ENCODE results near the gene ZNG1B.
A peak's percentile ranks its signal among the peaks of the same experiment; 100 is the strongest.
"Not testable (repeated sequence)": the region's sequence is repeated elsewhere in the genome, so short reads cannot be mapped to it uniquely, and the experiment has no call there.

ZNG1B gene

DNA sequence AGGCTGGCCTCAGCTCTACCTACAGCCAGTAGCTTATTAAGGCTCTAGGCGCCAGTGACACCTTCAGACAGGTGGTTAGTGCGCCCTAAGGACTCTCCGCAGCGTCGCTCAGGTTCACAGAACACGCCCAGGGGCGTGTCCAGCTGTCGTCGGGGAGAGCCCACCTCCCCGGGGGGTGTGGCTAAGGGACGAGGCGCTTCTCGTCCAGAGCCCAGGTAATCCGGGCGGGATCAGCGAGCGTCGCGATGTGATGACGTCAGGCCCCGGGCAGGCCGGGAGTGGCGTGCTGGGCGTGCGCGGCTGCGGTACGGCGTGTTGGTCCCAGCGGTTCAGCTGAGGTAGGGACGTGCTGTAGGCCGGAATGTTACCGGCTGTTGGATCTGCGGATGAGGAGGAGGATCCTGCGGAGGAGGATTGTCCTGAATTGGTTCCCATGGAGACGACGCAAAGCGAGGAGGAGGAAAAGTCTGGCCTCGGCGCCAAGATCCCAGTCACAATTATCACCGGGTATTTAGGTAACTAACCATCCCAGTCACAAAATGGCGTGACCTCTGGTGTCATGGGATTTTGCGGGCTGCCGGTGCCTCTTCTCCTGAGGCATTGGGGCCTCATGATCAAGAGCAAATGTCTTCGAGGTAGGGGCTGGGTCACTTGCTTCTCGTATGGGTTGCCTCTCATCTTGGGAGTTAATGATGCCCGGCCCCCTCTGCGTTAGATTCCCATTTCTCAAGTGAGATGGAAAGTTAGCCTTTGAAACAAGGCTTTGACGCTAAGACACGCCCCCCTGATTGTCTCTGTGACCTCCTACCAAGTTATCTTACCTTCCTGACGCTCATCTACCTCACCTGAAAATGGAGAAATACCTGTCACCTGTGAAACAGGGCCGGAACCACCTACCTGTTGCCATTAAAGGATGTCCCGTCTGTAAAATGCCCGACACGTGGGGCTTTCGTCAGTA, at the start of gene ZNG1B:
ZNG1B (plus strand) TSS at position 184 of the 958 bp plus-strand sequence; CDS start at position 362, 178 bp downstream.
- DNase-seq (ENCODE audit: low read depth), result not testable (repeated sequence)

DNA sequence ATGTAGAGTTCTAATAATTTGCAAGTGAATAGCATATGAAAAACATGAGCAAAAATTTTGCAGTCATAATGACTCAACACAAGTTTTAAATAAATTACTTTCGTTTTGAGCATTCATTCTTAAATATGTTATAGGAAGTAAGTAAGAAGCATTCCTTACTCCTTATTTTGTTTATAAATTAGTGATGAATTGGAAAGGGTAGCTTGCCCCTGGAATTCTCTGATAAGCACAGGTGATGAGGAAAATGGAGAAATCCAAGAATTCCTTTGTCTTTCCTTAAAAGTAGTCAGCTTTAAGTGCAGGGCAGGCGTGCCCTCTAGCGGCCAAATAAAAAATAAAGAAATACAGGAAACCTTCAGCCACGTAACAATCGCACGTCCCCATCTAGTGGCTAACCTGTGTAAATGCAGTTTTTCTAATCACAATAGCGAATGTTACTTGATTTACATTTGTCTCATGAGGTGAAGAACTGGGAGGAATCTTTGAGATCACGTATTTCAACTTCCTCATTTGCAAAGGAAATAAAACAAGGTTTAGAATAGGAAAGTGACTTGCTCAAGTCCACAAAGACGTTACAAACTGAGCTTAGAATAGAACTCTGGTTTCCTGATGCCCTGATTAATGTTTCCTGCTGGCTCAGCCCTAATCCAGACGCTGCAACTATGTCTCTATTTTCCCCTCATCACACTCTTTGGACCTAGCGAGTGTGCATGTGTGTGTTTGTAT, 47.2 kb upstream of the ZNG1B start:
- peak; percentile 28 for DNase-seq (ENCODE audit: low read depth)

DNA sequence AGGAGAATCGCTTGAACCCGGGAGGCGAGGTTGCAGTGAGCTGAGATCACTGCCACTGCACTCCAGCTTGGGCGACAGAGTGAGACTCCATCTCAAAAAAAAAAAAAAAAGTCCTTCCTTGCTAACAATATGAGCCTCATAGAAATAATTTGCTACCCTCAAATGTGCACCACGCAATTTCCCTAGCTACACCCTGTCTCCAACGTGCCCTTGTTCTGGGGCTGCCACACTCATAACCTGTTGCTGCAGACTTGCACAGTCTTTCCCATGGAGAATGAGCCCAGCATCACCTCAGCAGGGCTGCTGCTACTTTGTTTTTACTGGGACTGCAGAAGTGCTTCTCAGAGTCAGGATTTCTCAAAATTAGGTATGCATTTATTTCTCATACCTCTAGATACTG, 46.4 kb upstream of the ZNG1B start:
- DNase-seq (ENCODE audit: low read depth), result no peak

DNA sequence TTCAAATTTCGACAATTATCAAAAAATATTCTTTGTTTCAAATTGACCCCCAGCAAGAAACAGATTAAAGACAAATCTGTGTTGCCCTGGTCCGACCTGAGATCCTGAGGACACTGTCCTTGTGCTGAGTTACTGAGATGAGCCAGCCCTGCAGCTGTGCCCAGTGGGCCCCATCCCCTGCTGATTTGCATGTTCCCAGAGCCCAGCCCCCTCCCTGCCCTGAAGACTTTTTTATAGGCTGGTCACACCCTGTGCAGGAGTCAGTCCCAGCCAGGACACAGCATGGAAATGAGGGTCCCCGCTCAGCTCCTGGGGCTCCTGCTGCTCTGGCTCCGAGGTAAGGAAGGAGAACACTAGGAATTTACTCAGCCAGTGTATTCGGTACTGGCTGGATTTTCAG, 31.4 kb upstream of the ZNG1B start:
- DNase-seq (ENCODE audit: low read depth), result no peak

DNA sequence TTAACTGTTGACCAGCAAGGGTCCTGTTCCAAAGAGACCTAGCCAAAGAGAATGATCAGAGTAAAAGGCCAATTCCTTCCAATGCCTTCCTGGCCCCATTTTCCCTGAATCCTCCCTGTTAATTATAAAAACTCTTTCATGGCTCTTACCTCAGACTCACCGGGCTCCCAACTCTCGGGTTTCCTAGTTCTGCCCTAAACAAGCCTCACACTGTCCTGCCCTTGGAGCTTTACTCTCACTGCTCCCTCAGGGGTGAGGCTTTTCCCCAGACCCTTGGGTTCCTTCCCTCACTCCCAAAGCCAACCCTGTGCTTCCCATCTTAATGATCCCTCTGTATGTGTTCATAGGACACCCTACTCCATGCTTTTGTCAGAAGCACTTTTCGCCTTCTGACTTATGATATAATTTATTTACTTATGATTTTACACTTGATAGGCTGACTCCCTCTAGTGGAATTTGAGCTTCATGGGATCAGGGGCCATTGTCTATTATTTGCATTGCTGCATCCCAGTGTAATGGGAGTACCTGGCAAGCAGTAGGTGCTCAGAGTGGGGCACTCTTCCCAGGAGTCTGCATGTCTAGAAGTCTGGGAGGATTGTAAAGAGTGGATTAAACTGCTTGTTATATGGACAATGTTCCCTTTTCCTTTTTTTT, 29.9 kb upstream of the ZNG1B start:
- no peak for DNase-seq (ENCODE audit: low read depth)

DNA sequence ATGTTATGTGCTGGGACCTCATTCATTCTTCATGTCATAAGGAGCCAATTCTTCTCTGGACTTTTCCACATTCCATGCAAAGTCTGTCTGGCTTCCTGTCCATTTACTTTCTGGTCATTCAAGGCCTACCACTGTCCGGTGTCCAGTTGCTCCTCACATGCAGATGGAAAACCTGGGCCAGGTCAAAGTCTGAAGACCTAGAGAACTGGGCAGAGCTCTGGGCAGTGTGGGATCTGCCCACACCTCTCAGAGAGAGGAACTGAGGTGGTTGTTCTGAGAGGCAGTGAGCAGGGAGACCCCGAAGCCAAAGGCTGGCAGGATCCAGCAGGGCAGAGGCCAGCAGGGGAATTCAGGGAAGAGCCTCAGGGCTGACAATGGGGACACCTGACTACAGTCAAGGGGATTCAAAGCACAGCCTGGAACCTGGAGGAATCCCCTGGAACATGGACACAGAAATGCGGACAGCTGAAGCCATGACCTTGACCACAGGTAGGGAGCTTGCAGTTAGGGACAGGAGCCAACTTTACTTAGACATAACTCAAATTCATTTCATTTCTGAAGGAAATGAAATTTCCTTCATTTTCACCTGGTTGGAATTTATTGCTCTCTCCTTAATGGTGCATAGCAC, 25.7 kb upstream of the ZNG1B start:
- not testable (repeated sequence) for DNase-seq (ENCODE audit: low read depth)

DNA sequence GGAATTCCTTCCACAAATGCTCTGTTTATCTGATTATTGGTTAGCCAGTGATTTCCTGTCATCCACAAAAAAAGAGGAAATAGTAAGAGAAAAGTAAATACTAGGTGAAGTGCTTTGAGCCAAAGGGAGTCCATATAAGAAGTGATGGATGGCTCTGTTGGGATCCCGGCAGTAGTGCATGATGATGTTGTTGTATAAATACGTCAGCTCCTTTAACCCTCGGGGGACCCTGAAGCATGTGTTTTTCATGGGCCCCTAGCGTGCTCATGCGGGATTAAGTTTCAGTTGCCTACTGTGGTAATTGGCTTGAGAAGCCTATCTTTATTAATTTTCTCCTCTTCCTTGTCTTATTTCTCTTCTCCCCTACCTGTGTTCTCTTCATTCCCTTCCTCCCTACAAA, 24.7 kb upstream of the ZNG1B start:
- not testable (repeated sequence) for DNase-seq (ENCODE audit: low read depth)

DNA sequence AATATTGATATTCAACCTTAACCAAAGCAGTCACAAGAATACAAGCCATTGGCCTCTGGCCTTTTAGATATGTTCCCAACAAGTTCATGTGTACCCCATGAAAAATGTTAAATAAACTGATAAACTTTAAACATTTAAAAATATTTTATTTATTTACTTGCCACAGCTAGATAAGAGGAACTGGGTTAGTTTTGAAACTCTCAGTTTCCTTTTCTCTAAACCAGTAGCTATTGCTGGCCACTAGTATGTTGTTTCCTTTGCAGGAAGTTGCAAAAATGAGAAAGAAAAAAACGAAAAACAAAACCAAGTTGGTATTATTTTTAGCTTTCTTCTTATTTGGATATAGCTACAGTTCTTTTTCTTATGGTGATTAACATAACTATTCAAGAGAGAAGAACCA, 5.7 kb upstream of the ZNG1B start:
- DNase-seq (ENCODE audit: low read depth), result not testable (repeated sequence)

DNA sequence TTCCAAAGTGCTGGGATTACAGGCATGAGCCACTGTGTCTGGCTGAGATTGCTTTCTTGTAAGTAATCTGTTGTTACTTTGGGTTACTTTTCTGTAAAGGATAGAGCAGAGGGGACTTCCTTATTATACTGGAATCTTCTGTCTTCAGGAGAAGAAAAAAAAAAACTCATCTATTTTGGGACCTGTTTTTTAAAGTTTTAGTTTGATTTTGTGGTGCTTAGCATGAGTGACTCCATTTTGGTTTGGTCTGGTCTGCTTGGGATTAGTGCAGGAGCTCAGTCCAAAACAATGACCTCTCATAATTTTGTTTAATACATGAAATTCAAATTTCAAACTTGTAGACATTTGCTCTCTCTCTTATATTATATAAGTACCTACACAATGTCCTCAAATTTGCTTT, 4.0 kb upstream of the ZNG1B start:
- DNase-seq (ENCODE audit: low read depth), result not testable (repeated sequence)

DNA sequence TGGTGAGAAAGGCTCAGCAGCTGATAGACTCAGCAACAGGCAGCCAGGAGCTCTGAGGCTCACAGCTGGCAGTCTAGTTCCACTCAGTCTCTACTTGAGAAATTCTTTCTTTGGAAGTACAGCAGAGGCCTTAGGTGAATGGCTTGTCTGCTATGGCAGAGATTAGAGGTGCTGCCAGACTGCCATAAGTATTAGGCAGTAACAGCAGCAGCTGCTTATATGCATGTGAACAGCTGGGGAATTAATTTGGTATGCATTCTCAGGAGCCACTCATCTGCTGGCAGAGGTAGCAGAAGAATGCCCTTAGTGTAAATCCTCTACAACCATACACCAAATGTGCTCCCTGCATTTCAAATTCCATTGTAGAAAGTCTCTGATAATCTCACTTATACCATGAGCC, 28.3 kb downstream of the ZNG1B start:
- not testable (repeated sequence) for DNase-seq (ENCODE audit: low read depth)

DNA sequence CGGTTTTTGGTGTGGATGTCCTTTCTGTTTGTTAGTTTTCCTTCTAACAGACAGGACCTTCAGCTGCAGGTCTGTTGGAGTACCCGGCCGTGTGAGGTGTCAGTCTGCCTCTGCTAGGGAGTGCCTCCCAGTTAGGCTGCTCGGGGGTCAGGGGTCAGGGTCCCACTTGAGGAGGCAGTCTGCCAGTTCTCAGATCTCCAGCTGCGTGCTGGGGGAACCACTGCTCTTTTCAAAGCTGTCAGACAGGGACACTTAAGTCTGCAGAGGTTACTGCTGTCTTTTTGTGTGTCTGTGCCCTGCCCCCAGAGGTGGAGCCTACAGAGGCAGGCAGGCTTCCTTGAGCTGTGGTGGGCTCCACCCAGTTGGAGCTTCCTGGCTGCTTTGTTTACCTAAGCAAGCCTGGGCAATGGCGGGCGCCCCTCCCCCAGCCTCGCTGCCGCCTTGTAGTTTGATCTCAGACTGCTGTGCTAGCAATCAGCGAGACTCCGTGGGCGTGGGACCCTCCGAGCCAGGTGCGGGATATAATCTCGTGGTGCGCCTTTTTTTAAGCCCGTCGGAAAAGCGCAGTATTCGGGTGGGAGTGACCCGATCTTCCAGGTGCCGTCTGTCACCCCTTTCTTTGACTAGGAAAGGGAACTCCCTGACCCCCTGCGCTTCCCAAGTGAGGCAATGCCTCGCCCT, 39.3 kb downstream of the ZNG1B start:
- not testable (repeated sequence) for DNase-seq (ENCODE audit: low read depth)

DNA sequence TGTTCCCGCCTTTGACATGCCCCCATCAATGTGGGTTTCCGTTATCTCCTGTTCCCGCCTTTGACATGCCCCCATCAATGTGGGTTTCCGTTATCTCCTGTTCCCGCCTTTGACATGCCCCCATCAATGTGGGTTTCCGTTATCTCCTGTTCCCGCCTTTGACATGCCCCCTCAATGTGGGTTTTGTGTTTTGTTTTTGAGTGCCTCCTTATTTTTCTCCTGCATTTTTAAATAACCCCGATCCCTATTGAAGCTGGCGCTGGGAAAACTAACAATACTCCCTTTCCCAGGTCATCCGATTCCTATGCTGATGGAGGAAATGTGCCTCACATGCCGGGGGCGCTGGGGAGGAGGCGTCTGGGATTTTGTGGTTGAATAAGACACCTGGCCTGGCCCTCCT, 59.0 kb downstream of the ZNG1B start:
- not testable (repeated sequence) for DNase-seq (ENCODE audit: low read depth)

DNA sequence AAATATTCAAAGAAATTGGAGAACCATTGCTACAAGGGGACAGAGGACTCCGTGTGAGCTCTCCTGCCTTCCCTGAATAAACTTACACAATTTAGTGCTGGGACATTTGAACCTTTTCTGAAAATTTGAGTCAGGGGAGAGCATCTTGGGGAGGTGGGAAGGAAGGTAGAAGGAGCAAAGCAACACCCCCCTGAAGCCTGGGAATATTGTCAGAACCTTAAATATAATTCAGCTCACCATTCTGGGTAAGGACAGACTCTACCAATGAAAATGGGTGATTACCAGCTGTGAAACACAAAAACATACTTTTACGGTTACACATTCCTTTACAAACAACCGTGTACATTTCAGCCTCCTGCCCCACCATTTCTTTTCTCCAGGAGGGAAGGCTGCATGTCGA, 60.9 kb downstream of the ZNG1B start, which contains the start of gene FOXD4L1:
FOXD4L1 (plus strand) TSS at position 301 of the 400 bp plus-strand sequence. CDS start 592 bp downstream, outside the sequence.
- DNase-seq (ENCODE audit: low read depth), result not testable (repeated sequence)

DNA sequence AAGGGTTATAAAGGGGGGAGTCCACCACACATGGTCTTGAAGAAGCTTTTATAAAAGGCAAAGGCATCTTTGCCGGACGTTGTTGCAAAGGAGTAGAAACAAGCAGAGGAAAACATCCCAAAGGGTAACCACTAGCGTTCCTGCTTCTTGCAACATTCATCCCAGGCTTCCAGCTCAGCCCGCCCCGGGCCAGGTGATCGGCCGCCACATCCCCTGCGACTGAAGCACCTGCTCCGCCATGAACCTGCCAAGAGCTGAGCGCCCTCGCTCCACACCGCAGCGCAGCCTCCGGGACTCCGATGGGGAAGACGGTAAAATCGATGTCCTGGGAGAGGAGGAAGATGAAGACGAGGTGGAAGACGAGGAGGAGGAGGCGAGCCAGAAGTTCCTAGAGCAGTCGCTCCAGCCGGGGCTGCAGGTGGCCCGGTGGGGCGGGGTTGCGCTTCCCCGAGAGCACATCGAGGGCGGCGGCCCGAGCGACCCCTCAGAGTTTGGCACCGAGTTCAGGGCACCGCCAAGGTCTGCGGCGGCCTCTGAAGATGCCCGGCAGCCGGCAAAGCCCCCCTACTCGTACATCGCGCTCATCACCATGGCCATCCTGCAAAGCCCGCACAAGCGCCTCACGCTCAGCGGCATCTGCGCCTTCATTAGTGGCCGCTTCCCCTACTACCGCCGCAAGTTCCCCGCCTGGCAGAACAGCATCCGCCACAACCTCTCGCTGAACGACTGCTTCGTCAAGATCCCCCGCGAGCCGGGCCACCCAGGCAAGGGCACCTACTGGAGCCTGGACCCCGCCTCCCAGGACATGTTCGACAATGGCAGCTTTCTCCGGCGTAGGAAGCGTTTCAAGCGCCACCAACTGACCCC, 61.8 kb downstream of the ZNG1B start:
- DNase-seq (ENCODE audit: low read depth), result not testable (repeated sequence)

DNA sequence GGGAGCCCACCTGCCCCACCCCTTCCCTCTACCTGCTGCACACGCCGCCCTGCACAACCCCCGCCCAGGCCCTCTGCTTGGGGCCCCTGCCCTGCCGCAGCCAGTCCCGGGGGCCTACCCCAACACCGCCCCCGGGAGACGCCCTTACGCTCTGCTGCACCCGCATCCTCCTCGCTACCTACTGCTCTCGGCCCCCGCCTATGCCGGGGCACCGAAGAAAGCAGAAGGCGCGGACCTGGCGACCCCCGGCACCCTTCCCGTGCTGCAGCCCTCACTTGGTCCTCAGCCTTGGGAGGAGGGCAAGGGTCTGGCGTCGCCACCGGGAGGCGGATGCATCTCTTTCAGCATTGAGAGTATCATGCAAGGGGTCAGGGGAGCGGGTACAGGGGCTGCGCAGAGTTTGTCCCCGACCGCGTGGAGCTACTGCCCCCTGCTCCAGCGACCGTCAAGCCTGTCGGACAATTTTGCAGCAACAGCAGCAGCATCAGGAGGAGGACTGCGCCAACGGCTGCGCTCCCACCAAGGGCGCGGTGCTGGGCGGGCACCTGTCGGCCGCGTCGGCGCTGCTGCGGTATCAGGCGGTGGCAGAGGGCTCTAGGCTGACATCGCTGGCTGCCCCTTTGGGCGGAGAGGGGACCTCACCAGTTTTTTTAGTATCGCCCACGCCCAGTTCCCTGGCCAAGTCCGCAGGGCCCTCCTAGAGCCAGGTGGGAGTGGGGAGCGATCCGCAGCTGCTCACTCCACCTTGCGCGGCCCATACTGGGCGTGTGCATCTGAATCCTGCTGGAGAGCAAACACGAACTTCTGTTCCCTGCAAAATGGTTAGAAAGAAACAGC, 62.6 kb downstream of the ZNG1B start:
- DNase-seq (ENCODE audit: low read depth), result not testable (repeated sequence)

DNA sequence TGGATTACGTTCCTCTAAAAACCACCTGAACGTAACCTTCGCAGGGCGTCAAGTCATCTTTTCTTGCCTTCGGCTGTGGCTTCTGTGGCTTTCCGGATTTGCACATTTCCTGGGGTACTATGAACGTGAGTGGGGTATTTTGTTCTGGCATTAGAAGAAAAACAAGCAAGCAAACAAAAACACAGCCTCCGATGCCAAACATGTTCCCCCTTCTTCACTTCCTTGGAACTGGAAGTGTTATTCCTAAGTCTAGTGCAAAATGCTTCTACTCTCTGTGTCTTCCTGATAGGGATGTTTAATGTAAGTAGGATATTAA, 63.2 kb downstream of the ZNG1B start:
- not testable (repeated sequence) for DNase-seq (ENCODE audit: low read depth)

DNA sequence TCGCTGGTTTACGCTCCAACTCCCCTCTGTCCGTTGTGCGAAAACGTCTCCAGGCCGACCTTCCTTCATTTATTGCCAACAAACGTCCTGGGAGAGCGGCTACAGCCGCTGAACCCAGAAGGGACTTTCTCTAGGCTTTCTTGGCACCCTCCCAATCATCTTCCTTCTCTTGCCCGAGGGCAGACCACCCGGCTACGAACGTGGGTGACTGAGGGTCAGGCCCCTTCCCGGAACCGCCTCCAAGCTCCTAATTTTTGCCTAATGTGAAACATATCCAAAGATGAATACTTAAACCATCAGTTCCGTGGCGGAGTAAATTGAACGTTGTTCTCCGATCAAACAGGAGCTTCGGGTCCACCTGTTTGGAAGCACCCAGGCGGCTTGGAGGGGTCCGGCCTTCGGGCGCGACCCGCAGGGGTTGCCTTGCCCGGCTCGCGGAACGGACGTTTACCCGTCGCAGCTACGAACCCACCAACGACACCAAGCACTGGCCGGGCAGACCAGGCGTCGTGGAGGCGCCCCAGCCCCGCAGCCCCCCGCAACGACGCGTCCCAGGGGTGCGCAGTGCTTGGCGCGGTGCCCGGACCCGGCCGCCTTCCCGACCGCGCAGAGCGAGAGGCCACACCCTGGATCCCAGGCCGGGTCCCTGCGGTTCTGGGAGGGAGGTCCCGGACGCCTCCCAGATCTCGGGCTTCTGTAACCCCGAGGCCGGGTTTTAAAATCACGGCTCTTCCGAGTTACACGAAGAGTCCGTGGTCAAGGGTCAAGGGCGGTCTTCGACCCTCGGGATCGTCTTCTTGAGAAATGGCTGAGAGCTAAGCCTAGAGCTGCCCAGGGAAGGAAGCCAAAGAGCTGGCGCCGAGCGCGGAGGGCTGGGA, 65.0 kb downstream of the ZNG1B start:
- DNase-seq (ENCODE audit: low read depth), result not testable (repeated sequence)
